ENCODE measurements around the gene TPSD1. TPM values are rescaled to one million over a fixed set of nuclear protein-coding genes. Genes with fewer than 3 reads are reported as not detected.
A peak's percentile ranks its signal among the peaks of the same experiment; 100 is the strongest.

TPSD1 gene
- total and polyA plus RNA-seq, 5 donors from 2014 or later: not detected

DNA sequence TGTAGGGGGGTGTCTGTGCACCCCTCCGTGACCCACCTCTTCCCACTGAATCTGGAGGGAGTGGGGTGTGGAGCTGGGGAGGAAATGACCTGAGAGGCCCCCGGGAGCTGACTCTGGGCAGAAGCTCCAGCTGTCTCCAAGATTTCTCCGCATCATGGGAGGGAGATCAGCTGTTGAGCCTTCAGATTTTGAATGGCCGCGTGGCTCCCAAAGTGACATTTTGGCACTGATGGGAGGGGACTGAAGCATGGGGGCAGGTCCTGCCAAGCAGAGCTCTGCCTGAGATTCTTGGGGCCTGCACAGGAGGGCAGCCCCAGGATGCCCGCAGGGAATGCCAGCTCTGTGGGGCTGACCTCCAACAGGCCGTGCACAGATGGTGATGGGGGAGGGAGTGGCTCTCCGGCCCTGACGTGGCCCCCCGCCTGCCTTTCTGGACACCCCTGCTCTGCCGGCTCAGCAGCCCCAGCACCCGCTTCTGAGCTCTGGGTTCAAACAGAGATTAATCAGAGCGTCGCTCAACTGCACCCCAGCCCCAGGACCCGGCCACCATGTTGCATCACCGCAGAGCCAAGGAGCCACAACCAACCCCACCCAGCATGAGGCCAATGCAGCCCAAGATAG is 28.2 kb downstream of the TPSD1 start:
- Histone ChIP-seq H3K27me3 (ENCODE audit: control insufficient read depth, insufficient read depth, low read length) (no peaks in the 10 kb centered on the region), H3K4me1 (ENCODE audit: control insufficient read depth, insufficient read depth, low read length, poor library complexity, severe bottlenecking) (no peaks in the 10 kb centered on the region), H3K27ac (ENCODE audit: insufficient read depth, low read length, poor library complexity, severe bottlenecking) (no peak overlapping the region), H3K4me3 (ENCODE audit: low read depth, low read length) (no peak overlapping the region), H3K9me3 (ENCODE audit: control insufficient read depth in 2 of 2, low read length in 2 of 2) (no peaks in the 10 kb centered on the region), H3K36me3 (ENCODE audit: control insufficient read depth, insufficient read depth, low read length) (no peaks in the 10 kb centered on the region)
- peaks cover 0 to 3% (median 0%) of the 10 kb centered on the region in 7 donors for H3K9me3 Mint-ChIP-seq
- peaks cover 0 to 3% (median 0%) of the 10 kb centered on the region in 4 donors for H3K4me1 Mint-ChIP-seq
- H3K27ac Mint-ChIP-seq: peak overlapping the region in 1 of 3 donors; percentile 52
- ATAC-seq (ENCODE audit: low read depth in 2 of 2): no peak
- H3K27me3 Mint-ChIP-seq: peaks cover 3% of the 10 kb centered on the region
- no peaks in the 10 kb centered on the region for H3K36me3 Mint-ChIP-seq
- DNase-seq: no peak
- H3K4me3 Mint-ChIP-seq: no peak overlapping the region

DNA sequence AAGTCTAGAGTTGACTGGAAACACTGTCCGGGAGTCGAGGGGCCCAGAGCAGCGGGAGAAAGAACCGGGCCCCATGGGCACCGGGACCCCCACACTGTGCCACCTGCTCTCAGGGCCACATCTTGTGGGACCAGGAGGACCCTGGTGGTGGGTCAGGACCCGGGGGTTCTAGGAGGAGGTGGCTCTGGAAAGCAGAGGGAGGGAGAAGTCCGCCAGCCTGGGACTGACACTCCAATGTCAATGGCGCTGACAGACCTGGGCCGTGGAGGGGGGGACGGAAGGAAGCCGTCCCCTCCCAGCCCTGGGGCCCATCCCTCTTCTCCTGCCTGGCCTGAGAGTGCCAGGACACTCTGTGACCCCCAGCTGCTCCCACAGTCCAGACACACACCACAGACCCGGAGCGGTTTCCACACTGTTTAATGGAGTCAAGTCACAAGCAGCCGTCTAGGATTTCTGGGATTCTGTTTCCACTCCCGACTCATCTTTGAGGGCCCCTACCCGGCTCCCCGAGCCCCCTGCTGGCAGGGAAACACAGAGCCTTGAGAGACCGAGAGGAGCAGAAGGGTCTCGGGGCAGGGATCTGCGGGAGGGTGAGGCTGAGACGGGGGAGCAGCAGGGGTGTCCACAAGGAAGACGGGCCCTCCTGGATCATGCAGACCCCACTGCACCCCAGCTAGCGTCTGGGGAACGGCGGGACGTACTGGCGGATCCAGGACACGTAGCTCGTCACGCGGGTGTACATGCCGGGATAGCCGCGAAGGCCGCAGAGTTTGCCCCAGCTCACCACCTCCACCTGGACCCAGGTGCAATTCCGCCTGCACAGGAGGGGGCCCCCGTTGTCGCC is 30.0 kb downstream of the TPSD1 start:
- H3K9me3 ChIP-seq (ENCODE audit: control insufficient read depth in 2 of 2, low read length in 2 of 2): no peaks in the 10 kb centered on the region

GRCh38 chr16:1286513-1287094 is 30.7 kb downstream of the TPSD1 start:
- ATAC-seq (ENCODE audit: low read depth in 2 of 2): no peak
- Histone ChIP-seq H3K9me3 (ENCODE audit: control insufficient read depth in 2 of 2, low read length in 2 of 2) (no peaks in the 10 kb centered on the region), H3K27me3 (ENCODE audit: control insufficient read depth, insufficient read depth, low read length) (no peaks in the 10 kb centered on the region), H3K27ac (ENCODE audit: insufficient read depth, low read length, poor library complexity, severe bottlenecking) (no peak overlapping the region), H3K36me3 (ENCODE audit: control insufficient read depth, insufficient read depth, low read length) (no peaks in the 10 kb centered on the region), H3K4me1 (ENCODE audit: control insufficient read depth, insufficient read depth, low read length, poor library complexity, severe bottlenecking) (no peaks in the 10 kb centered on the region), H3K4me3 (ENCODE audit: low read depth, low read length) (no peak overlapping the region)
- DNase-seq: no peak
- Mint-ChIP-seq H3K4me1 (peaks cover 0 to 3% (median 0%) of the 10 kb centered on the region in 4 donors), H3K36me3 (no peaks in the 10 kb centered on the region), H3K4me3 (no peak overlapping the region), H3K27ac (no peak overlapping the region), H3K9me3 (peaks cover 0 to 3% (median 0%) of the 10 kb centered on the region in 7 donors), H3K27me3 (peaks cover 20% of the 10 kb centered on the region)

More for the DNA sequence above, 30.0 kb downstream of the TPSD1 start:
- H3K4me1 ChIP-seq (ENCODE audit: control insufficient read depth, insufficient read depth, low read length, poor library complexity, severe bottlenecking): no peaks in the 10 kb centered on the region
- Mint-ChIP-seq H3K27me3 (peaks cover 14% of the 10 kb centered on the region), H3K4me3 (no peak overlapping the region), H3K9me3 (peaks cover 0 to 3% (median 0%) of the 10 kb centered on the region in 7 donors), H3K27ac (peak overlapping the region in 1 of 3 donors; percentile 94), H3K4me1 (peaks cover 0 to 3% (median 0%) of the 10 kb centered on the region in 4 donors), H3K36me3 (no peaks in the 10 kb centered on the region)
- H3K27me3 ChIP-seq (ENCODE audit: control insufficient read depth, insufficient read depth, low read length): no peaks in the 10 kb centered on the region
- DNase-seq: no peak
- no peak for ATAC-seq (ENCODE audit: low read depth in 2 of 2)
- no peaks in the 10 kb centered on the region for H3K36me3 ChIP-seq (ENCODE audit: control insufficient read depth, insufficient read depth, low read length)
- no peak overlapping the region for H3K4me3 ChIP-seq (ENCODE audit: low read depth, low read length)
- no peak overlapping the region for H3K27ac ChIP-seq (ENCODE audit: insufficient read depth, low read length, poor library complexity, severe bottlenecking)

- peaks cover 0 to 3% (median 0%) of the 10 kb centered on the region in 7 donors for H3K9me3 Mint-ChIP-seq
- no peaks in the 10 kb centered on the region for H3K4me1 ChIP-seq (ENCODE audit: control insufficient read depth, insufficient read depth, low read length, poor library complexity, severe bottlenecking)
- H3K9me3 ChIP-seq (ENCODE audit: control insufficient read depth in 2 of 2, low read length in 2 of 2): no peaks in the 10 kb centered on the region
- H3K4me3 ChIP-seq (ENCODE audit: low read depth, low read length): no peak overlapping the region
- no peak overlapping the region for H3K27ac Mint-ChIP-seq
- no peaks in the 10 kb centered on the region for H3K36me3 Mint-ChIP-seq
- ATAC-seq (ENCODE audit: low read depth in 2 of 2) (no peak), DNase-seq (no peak)
- no peaks in the 10 kb centered on the region for H3K36me3 ChIP-seq (ENCODE audit: control insufficient read depth, insufficient read depth, low read length)
- H3K27me3 Mint-ChIP-seq: peaks cover 27% of the 10 kb centered on the region
- H3K4me3 Mint-ChIP-seq: no peak overlapping the region
- H3K27ac ChIP-seq (ENCODE audit: insufficient read depth, low read length, poor library complexity, severe bottlenecking): no peak overlapping the region
- peaks cover 0 to 3% (median 0%) of the 10 kb centered on the region in 4 donors for H3K4me1 Mint-ChIP-seq
- H3K27me3 ChIP-seq (ENCODE audit: control insufficient read depth, insufficient read depth, low read length): no peaks in the 10 kb centered on the region
Measured at GRCh38 chr16:1287982-1288670, 32.3 kb downstream of the TPSD1 start.

DNA sequence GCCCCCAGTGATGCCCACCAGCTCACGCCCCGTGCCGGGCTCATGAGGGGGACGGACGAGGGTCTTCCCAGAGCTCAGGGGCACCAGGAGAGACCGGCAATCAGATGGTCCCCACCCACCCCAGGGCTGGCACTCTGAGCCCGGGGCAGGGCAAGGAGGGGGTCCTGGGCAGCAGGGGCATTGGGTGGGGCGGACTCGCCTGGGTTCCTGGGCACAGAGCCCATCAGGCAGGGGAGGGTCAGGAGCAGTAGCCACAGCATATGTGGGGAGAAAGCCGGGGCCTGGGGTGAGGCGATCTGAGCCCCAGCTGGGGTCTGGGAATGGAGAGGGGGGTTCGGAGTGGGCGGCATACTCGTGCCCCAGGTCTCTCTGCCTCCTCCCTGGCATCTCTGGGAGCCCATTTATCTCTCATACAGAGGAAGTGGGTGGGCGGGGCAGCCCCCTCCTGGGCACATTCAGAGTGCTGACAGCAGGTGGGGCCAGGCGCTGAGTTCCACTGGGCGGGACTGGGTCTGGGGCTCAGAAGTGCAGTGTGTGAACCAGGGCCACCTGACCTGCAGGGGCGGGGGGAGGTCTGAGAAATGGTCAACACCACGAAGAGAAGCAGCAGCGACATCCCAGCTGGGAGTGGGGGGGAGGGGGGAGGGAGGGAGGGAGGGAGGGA is 33.1 kb downstream of the TPSD1 start:
- no peaks in the 10 kb centered on the region for H3K36me3 Mint-ChIP-seq

DNA sequence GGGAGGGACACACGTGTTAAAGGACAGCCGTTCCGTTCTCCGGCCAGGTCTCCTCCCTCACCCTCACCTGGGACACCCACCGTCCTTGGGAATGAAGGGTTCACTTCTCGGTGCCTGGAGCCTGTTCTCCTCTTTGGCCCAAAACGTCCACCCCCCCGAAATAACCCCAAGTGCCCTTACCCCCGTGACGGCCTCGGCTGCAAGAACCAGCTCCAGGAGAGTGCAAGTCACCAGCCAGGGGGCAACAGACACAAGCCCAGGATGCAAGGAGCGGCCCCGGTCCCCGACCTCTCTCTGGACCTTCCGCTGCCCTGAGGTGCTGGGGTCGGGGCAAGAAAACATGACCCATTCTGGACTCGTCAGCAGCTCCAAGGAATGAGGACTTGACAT is 33.6 kb downstream of the TPSD1 start:
- H3K4me3 Mint-ChIP-seq: no peak overlapping the region
- no peak for ATAC-seq (ENCODE audit: low read depth in 2 of 2)
- Histone ChIP-seq H3K27ac (ENCODE audit: insufficient read depth, low read length, poor library complexity, severe bottlenecking) (no peak overlapping the region), H3K4me3 (ENCODE audit: low read depth, low read length) (no peak overlapping the region), H3K36me3 (ENCODE audit: control insufficient read depth, insufficient read depth, low read length) (no peaks in the 10 kb centered on the region), H3K9me3 (ENCODE audit: control insufficient read depth in 2 of 2, low read length in 2 of 2) (no peaks in the 10 kb centered on the region), H3K4me1 (ENCODE audit: control insufficient read depth, insufficient read depth, low read length, poor library complexity, severe bottlenecking) (no peaks in the 10 kb centered on the region), H3K27me3 (ENCODE audit: control insufficient read depth, insufficient read depth, low read length) (peaks cover 3% of the 10 kb centered on the region)
- peaks cover 0 to 2% (median 0%) of the 10 kb centered on the region in 7 donors for H3K9me3 Mint-ChIP-seq
- H3K27ac Mint-ChIP-seq: no peak overlapping the region
- H3K4me1 Mint-ChIP-seq: peaks cover 0 to 3% (median 0%) of the 10 kb centered on the region in 4 donors
- no peaks in the 10 kb centered on the region for H3K36me3 Mint-ChIP-seq
- DNase-seq: no peak
- peaks cover 40% of the 10 kb centered on the region for H3K27me3 Mint-ChIP-seq

More for the DNA sequence above, 33.1 kb downstream of the TPSD1 start:
- no peaks in the 10 kb centered on the region for H3K9me3 ChIP-seq (ENCODE audit: control insufficient read depth in 2 of 2, low read length in 2 of 2)
- peak in 1 of 2 donors; percentile 53 for ATAC-seq (ENCODE audit: low read depth in 2 of 2)
- H3K4me3 ChIP-seq (ENCODE audit: low read depth, low read length): no peak overlapping the region
- no peak for DNase-seq
- H3K4me1 ChIP-seq (ENCODE audit: control insufficient read depth, insufficient read depth, low read length, poor library complexity, severe bottlenecking): no peaks in the 10 kb centered on the region
- no peaks in the 10 kb centered on the region for H3K36me3 ChIP-seq (ENCODE audit: control insufficient read depth, insufficient read depth, low read length)
- H3K27me3 ChIP-seq (ENCODE audit: control insufficient read depth, insufficient read depth, low read length): peaks cover 2% of the 10 kb centered on the region
- H3K9me3 Mint-ChIP-seq: peaks cover 0 to 2% (median 0%) of the 10 kb centered on the region in 7 donors
- no peak overlapping the region for H3K4me3 Mint-ChIP-seq
- no peak overlapping the region for H3K27ac Mint-ChIP-seq
- H3K4me1 Mint-ChIP-seq: peaks cover 0 to 3% (median 0%) of the 10 kb centered on the region in 4 donors
- no peak overlapping the region for H3K27ac ChIP-seq (ENCODE audit: insufficient read depth, low read length, poor library complexity, severe bottlenecking)
- H3K27me3 Mint-ChIP-seq: peaks cover 35% of the 10 kb centered on the region

- H3K27me3 ChIP-seq (ENCODE audit: control insufficient read depth, insufficient read depth, low read length): peaks cover 3% of the 10 kb centered on the region
- H3K4me3 Mint-ChIP-seq: no peak overlapping the region
- no peak for ATAC-seq (ENCODE audit: low read depth in 2 of 2)
Measured at GRCh38 chr16:1290063-1290501, 34.2 kb downstream of the TPSD1 start.

More at GRCh38 chr16:1290063-1290501, 34.2 kb downstream of the TPSD1 start:
- Mint-ChIP-seq H3K27ac (no peak overlapping the region), H3K4me1 (peaks cover 0 to 3% (median 0%) of the 10 kb centered on the region in 4 donors), H3K9me3 (peaks cover 0 to 2% (median 0%) of the 10 kb centered on the region in 7 donors), H3K27me3 (peaks cover 42% of the 10 kb centered on the region), H3K36me3 (no peaks in the 10 kb centered on the region)
- no peaks in the 10 kb centered on the region for H3K9me3 ChIP-seq (ENCODE audit: control insufficient read depth in 2 of 2, low read length in 2 of 2)
- H3K4me1 ChIP-seq (ENCODE audit: control insufficient read depth, insufficient read depth, low read length, poor library complexity, severe bottlenecking): no peaks in the 10 kb centered on the region
- H3K4me3 ChIP-seq (ENCODE audit: low read depth, low read length): no peak overlapping the region
- DNase-seq: no peak
- no peaks in the 10 kb centered on the region for H3K36me3 ChIP-seq (ENCODE audit: control insufficient read depth, insufficient read depth, low read length)
- no peak overlapping the region for H3K27ac ChIP-seq (ENCODE audit: insufficient read depth, low read length, poor library complexity, severe bottlenecking)
